Suprapubic skin (tissue), 4 donors: Measurements from ENCODE around the gene SCNN1B.

Experiments
- POLR2A ChIP-seq, 2 donors: fragments of 450-650 bp; IDR thresholded peaks; one replicate each; pipeline ENCODE4 v1.6.1; 2017; ENCODE audit warnings: antibody characterized with exemption in 2 of 2, mild to moderate bottlenecking in 2 of 2, moderate library complexity in 2 of 2
- POLR2AphosphoS5 ChIP-seq, 3 donors: sonication (generic); formaldehyde crosslinking; IDR thresholded peaks; one replicate each; pipeline ENCODE4 v1.6.1; 2017; ENCODE audit warnings: antibody characterized with exemption in 3 of 3
- TF ChIP-seq, protein P1 (sequence below), 2 donors: fragments of 200-600 bp in 1 of 2; fragments of 450-650 bp in 1 of 2; sonication (generic) in 1 of 2; IDR thresholded peaks; one replicate each; pipeline ENCODE4 v1.5.1; 2016 to 2019; ENCODE audit warnings: antibody characterized with exemption in 2 of 2, mild to moderate bottlenecking in 1 of 2, moderate library complexity in 1 of 2

DNA sequence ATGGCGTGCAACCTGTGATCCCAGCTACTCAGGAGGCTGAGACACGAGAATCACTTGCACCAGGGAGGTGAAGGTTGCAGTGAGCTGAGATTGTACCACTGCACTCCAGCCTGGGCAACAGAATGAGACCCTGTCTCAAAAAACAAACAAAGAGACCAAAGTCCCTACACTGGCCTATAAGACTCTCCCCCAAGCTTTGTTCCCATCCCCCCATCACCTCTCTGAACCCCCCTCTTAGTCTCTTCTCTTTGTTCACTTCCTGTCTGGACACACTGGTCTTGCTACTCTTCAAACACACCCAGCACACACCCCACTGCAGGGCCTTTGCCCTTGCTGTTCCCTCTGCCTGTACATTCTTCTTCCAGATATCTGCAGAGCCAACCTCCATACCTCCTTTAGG, 7.8 kb upstream of the SCNN1B start:
- TF ChIP-seq POLR2A (IDR thresholded peaks at IDR 0.05) (no peak), POLR2AphosphoS5 (IDR thresholded peaks at IDR 0.05) (no peak)
- TF ChIP-seq, protein P1, sequence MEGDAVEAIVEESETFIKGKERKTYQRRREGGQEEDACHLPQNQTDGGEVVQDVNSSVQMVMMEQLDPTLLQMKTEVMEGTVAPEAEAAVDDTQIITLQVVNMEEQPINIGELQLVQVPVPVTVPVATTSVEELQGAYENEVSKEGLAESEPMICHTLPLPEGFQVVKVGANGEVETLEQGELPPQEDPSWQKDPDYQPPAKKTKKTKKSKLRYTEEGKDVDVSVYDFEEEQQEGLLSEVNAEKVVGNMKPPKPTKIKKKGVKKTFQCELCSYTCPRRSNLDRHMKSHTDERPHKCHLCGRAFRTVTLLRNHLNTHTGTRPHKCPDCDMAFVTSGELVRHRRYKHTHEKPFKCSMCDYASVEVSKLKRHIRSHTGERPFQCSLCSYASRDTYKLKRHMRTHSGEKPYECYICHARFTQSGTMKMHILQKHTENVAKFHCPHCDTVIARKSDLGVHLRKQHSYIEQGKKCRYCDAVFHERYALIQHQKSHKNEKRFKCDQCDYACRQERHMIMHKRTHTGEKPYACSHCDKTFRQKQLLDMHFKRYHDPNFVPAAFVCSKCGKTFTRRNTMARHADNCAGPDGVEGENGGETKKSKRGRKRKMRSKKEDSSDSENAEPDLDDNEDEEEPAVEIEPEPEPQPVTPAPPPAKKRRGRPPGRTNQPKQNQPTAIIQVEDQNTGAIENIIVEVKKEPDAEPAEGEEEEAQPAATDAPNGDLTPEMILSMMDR (IDR thresholded peaks at IDR 0.05), result no peak
